Progenitor cell of endocrine pancreas (in vitro differentiated cells): Measurements from ENCODE around the gene LUZP2. TPM values are rescaled to one million over a fixed set of nuclear protein-coding genes. Genes with fewer than 3 reads are reported as not detected.

Experiments used
- DNase-seq: peaks from one replicate; pipeline ENCODE4 v3.0.0; 2021; ENCODE audit warnings: low spot score; ENCODE audit not compliant: unreplicated experiment
- H3K27ac Mint-ChIP-seq: 2 replicates; pipeline ENCODE4 v1.8.0; 2021; ENCODE audit warnings: mild to moderate bottlenecking, moderate library complexity, mixed read lengths
- H3K27me3 Mint-ChIP-seq: 2 replicates; pipeline ENCODE4 v1.8.0; 2021; ENCODE audit warnings: mixed read lengths
- H3K36me3 Mint-ChIP-seq: 2 replicates; pipeline ENCODE4 v1.8.0; 2022; ENCODE audit warnings: mixed read lengths; ENCODE audit not compliant: insufficient read depth
- H3K4me1 Mint-ChIP-seq: 2 replicates; pipeline ENCODE4 v1.8.0; 2021; ENCODE audit warnings: low read depth, mixed read lengths
- H3K4me3 Mint-ChIP-seq: 2 replicates; pipeline ENCODE4 v1.8.0; 2021; ENCODE audit warnings: low read depth, mild to moderate bottlenecking, moderate library complexity, mixed read lengths
- H3K9me3 Mint-ChIP-seq: 2 replicates; pipeline ENCODE4 v1.8.0; 2021; ENCODE audit warnings: low read depth, mixed read lengths
- total RNA-seq: library from RNA; stranded (reverse); gene quantifications from 2 replicates; pipeline ENCODE4 v1.2.1, GENCODE V29; 2021
- TF ChIP-seq, protein P1 (sequence below): fragments of 200-600 bp; sonication (generic); IDR thresholded peaks from one replicate; pipeline ENCODE4 v1.5.0; 2021; ENCODE audit warnings: antibody characterized with exemption, mild to moderate bottlenecking; ENCODE audit not compliant: unreplicated experiment

LUZP2 gene
- total RNA-seq, 1 donor from 2014 or later, result 1.8 TPM

DNA sequence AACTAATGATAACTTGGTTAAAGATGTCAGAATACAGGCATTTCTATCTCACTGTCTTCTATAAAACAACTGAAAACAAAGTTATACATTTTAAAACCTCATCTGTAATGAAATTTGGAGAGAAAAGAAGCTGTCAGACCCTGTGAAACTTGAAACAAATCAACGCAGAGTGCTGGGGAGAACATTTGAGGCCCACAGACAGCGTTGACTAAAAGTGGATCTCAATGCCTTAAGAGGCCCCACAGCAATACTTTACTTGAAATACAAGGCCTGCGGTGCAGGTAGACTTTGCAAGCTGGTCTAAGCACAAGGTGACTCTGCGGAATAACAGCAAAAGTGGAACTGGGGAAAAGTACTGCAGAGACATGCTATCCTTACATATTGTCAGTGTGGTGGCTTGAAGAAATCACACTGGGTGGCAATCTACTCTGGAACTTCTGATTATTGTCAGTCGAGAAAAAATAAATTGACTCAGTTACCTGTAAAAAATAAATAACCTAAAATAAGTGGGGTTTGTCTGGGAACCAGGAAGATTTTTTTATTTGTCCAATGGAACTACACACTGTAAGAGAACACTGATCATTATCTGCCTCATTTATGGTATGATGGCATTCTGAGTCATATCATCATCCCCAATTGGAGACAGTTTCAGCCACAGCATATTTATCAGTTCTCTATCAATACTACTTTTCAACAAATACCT lies 138.9 kb downstream of the LUZP2 start:
- no peaks in the 10 kb centered on the region for H3K36me3 Mint-ChIP-seq

DNA sequence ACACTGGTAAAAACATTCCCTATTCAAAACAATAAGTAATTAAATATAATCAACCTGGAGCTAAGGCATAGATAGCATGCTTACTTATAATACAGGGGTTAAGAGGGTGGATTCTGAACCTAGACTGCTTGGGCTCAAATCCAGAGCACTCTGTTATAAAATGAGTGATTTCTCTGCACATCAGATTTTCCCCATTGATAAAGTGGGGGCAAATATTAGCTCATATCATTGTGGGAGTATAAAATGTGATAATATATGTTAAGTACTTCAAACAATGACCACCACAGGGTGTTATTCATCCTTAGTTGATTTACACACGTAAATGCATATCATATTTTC lies 139.4 kb downstream of the LUZP2 start:
- Mint-ChIP-seq H3K36me3 (no peaks in the 10 kb centered on the region), H3K4me3 (no peak overlapping the region), H3K4me1 (peaks cover 11% of the 10 kb centered on the region), H3K27me3 (no peaks in the 10 kb centered on the region), H3K9me3 (peaks cover 4% of the 10 kb centered on the region), H3K27ac (no peak overlapping the region)
- DNase-seq, result no peak
- TF ChIP-seq, protein P1, sequence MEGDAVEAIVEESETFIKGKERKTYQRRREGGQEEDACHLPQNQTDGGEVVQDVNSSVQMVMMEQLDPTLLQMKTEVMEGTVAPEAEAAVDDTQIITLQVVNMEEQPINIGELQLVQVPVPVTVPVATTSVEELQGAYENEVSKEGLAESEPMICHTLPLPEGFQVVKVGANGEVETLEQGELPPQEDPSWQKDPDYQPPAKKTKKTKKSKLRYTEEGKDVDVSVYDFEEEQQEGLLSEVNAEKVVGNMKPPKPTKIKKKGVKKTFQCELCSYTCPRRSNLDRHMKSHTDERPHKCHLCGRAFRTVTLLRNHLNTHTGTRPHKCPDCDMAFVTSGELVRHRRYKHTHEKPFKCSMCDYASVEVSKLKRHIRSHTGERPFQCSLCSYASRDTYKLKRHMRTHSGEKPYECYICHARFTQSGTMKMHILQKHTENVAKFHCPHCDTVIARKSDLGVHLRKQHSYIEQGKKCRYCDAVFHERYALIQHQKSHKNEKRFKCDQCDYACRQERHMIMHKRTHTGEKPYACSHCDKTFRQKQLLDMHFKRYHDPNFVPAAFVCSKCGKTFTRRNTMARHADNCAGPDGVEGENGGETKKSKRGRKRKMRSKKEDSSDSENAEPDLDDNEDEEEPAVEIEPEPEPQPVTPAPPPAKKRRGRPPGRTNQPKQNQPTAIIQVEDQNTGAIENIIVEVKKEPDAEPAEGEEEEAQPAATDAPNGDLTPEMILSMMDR, result no peak

More for the DNA sequence above, 138.9 kb downstream of the LUZP2 start:
- TF ChIP-seq, protein P1, result no peak
- no peak overlapping the region for H3K4me3 Mint-ChIP-seq
- no peak for DNase-seq
- H3K9me3 Mint-ChIP-seq, result peaks cover 4% of the 10 kb centered on the region
- no peaks in the 10 kb centered on the region for H3K27me3 Mint-ChIP-seq
- H3K4me1 Mint-ChIP-seq, result peaks cover 11% of the 10 kb centered on the region
- H3K27ac Mint-ChIP-seq, result no peak overlapping the region

DNA sequence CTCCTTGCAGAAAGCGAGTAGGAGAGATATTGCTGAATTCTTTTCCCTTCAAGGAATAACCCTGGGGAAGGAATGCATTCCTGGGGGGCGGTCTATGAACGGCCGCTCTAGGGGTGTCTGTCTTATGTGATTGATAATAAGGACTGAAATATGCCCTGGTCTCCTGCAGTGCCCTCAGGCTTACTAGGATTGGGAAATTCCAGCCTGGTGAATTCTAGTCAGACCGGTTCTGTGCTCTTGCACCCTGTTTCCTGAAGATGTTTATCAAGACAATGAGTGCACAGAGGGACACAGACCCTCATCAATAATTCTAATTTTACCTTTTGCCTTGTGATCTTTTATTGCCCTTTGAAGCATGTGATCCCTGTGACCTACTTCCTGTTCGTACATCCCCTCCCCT lies 140.7 kb downstream of the LUZP2 start:
- no peaks in the 10 kb centered on the region for H3K36me3 Mint-ChIP-seq
- no peak overlapping the region for H3K27ac Mint-ChIP-seq
- DNase-seq, result no peak
- peaks cover 11% of the 10 kb centered on the region for H3K4me1 Mint-ChIP-seq
- H3K9me3 Mint-ChIP-seq, result peaks cover 4% of the 10 kb centered on the region
- H3K27me3 Mint-ChIP-seq, result no peaks in the 10 kb centered on the region
- TF ChIP-seq, protein P1, result no peak
- H3K4me3 Mint-ChIP-seq, result no peak overlapping the region

DNA sequence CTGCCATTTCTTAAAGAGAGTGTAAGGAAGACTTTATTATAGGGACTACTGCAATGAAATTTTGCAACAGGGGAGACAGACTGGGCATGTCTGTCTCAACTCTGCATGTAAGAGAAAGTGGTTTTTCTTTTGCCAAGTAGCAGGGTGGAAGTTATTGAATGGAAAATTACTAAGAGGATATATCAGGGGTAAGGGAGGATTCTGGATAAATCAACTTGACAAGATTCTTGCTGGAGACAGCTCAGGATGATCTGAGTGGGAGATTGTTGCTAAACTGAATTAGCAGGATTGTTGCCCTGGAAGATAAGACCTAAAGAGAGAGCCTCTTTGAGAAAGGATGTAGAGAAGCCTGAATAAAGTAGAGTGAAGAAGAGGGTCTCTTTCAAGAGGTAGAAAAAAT lies 145.8 kb downstream of the LUZP2 start:
- DNase-seq, result no peak
- Mint-ChIP-seq H3K9me3 (peaks cover 5% of the 10 kb centered on the region), H3K27ac (no peak overlapping the region), H3K4me3 (no peak overlapping the region), H3K4me1 (peaks cover 25% of the 10 kb centered on the region), H3K36me3 (no peaks in the 10 kb centered on the region), H3K27me3 (no peaks in the 10 kb centered on the region)
- TF ChIP-seq, protein P1, result no peak

DNA sequence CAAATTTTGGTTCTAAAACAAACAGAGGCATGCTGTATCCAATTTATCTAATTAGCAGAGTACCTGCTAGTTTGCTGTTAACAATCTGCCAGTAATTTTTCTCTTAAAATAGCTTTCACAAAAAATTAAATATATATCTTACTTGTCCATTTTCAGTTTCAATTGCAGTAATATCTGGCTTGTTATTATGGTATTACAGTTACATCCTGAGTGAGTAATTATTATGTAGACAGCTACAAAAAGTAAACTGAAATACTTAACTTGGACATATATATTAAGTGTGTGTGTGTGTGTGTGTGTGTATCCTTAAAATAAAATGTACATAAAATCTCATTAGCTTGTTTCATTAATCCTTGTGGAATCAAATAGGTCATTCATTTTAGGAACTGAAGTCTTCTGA lies 148.7 kb downstream of the LUZP2 start:
- no peak for DNase-seq
- H3K36me3 Mint-ChIP-seq, result no peaks in the 10 kb centered on the region
- peaks cover 7% of the 10 kb centered on the region for H3K9me3 Mint-ChIP-seq
- H3K27ac Mint-ChIP-seq, result no peak overlapping the region
- H3K4me3 Mint-ChIP-seq, result no peak overlapping the region
- no peaks in the 10 kb centered on the region for H3K27me3 Mint-ChIP-seq
- H3K4me1 Mint-ChIP-seq, result peaks cover 28% of the 10 kb centered on the region
- TF ChIP-seq, protein P1, result no peak
